Superior temporal gyrus (tissue), 1 donor: ENCODE results near the gene TPX2.

ENCODE experiments used
- DNase-seq: peaks from one replicate; pipeline ENCODE4 v3.0.0-alpha.2; 2016; ENCODE audit errors: extremely low spot score

The TPX2 gene

GRCh38 chr20:31833931-31834521, 94.9 kb downstream of the TPX2 start:
- no peak for DNase-seq

- DNase-seq = no peak
Observed at GRCh38 chr20:31835554-31835953, 96.5 kb downstream of the TPX2 start.

GRCh38 chr20:31835977-31836852, 97.1 kb downstream of the TPX2 start:
- DNase-seq = peak; percentile 46

GRCh38 chr20:31836853-31837608, 97.9 kb downstream of the TPX2 start:
- no peak for DNase-seq

- DNase-seq = no peak
Observed at GRCh38 chr20:31837896-31838397, 98.9 kb downstream of the TPX2 start.

- no peak for DNase-seq
Observed at GRCh38 chr20:31838646-31839292, 99.7 kb downstream of the TPX2 start.

GRCh38 chr20:31839782-31840487, 100.8 kb downstream of the TPX2 start:
- no peak for DNase-seq

GRCh38 chr20:31840906-31841816, 102.1 kb downstream of the TPX2 start:
- no peak for DNase-seq

GRCh38 chr20:31841928-31842327, 102.8 kb downstream of the TPX2 start:
- DNase-seq = no peak

- DNase-seq = no peak
Observed at GRCh38 chr20:31842471-31843157, 103.5 kb downstream of the TPX2 start.

- no peak for DNase-seq
Observed at GRCh38 chr20:31843288-31843687, 104.2 kb downstream of the TPX2 start.

- no peak for DNase-seq
Observed at GRCh38 chr20:31843881-31844280, 104.8 kb downstream of the TPX2 start.

- DNase-seq = no peak
Observed at GRCh38 chr20:31844737-31845299, 105.7 kb downstream of the TPX2 start.

- DNase-seq = no peak
Observed at GRCh38 chr20:31845300-31845863, 106.3 kb downstream of the TPX2 start, which contains the start of gene FOXS1. FOXS1 (minus strand) TSS chr20:31845604; CDS start chr20:31845542, 62 bp downstream.

GRCh38 chr20:31846793-31847138, 107.7 kb downstream of the TPX2 start:
- no peak for DNase-seq

GRCh38 chr20:31848088-31848999, 109.3 kb downstream of the TPX2 start:
- no peak for DNase-seq

- no peak for DNase-seq
Observed at GRCh38 chr20:31849306-31849930, 110.3 kb downstream of the TPX2 start.
